K562 (cell line): Measurements from ENCODE around the gene RNF207. TPM values are rescaled to one million over a fixed set of nuclear protein-coding genes. Genes with fewer than 3 reads are reported as not detected.

Experiments used
- CREBBP ChIP-seq: IDR thresholded peaks from one replicate; pipeline ENCODE4 v1.6.1; 2012; ENCODE audit warnings: low read depth, mild to moderate bottlenecking, control low read depth, inconsistent platforms, low read length
- ELK1 ChIP-seq: sonication (generic); formaldehyde crosslinking; IDR thresholded peaks from 2 replicates; pipeline ENCODE4 v1.8.1; 2022; ENCODE audit warnings: missing genetic modification reagents
- ESRRB ChIP-seq: fragments of 250-450 bp; sonication (Bioruptor Pico); IDR thresholded peaks from 2 replicates; pipeline ENCODE4 v1.5.0; 2020; ENCODE audit warnings: mild to moderate bottlenecking, moderate library complexity, borderline replicate concordance
- FOS ChIP-seq: IDR thresholded peaks from 3 replicates; pipeline ENCODE4 v1.6.1; 2011; ENCODE audit not compliant: insufficient read length; ENCODE audit errors: extremely low read depth
- KAT8 ChIP-seq: fragments of 450-650 bp; IDR thresholded peaks from 2 replicates; pipeline ENCODE4 v1.6.1; 2016; ENCODE audit warnings: low read depth, mild to moderate bottlenecking
- MCM3 ChIP-seq: fragments of 450-650 bp; IDR thresholded peaks from 2 replicates; pipeline ENCODE4 v1.6.1; 2016
- MITF ChIP-seq: IDR thresholded peaks from 2 replicates; pipeline ENCODE4 v1.6.1; 2014; ENCODE audit warnings: antibody characterized with exemption
- NFE2L1 ChIP-seq: fragments of 450-650 bp; IDR thresholded peaks from 2 replicates; pipeline ENCODE4 v1.6.1; 2016; ENCODE audit warnings: missing genetic modification characterization, low read depth, mild to moderate bottlenecking, missing compliant biosample characterization, moderate library complexity, borderline replicate concordance
- POLR2AphosphoS2 ChIP-seq: IDR thresholded peaks from 2 replicates; pipeline ENCODE4 v1.6.1; 2012; ENCODE audit warnings: low read length, improper control_type of control experiment
- RNF2 ChIP-seq: sonication (generic); IDR thresholded peaks from 2 replicates; pipeline ENCODE4 v1.6.1; 2016
- SRSF1 ChIP-seq: fragments of 200-400 bp; formaldehyde crosslinking; IDR thresholded peaks from 2 replicates; pipeline ENCODE4 v1.6.1; 2017; ENCODE audit warnings: mild to moderate bottlenecking, low read depth, low read length, moderate library complexity
- ZBED1 ChIP-seq: IDR thresholded peaks from 2 replicates; pipeline ENCODE4 v1.6.1; 2014
- ZNF184 ChIP-seq: sonication (generic); formaldehyde crosslinking; IDR thresholded peaks from 2 replicates; pipeline ENCODE4 v1.5.0; 2020; ENCODE audit warnings: missing genetic modification reagents
- ZNF431 ChIP-seq: sonication (generic); formaldehyde crosslinking; IDR thresholded peaks from 2 replicates; pipeline ENCODE4 v1.8.0; 2022; ENCODE audit warnings: mild to moderate bottlenecking, missing genetic modification reagents
- ZNF668 ChIP-seq: fragments of 250-450 bp; sonication (Bioruptor Pico); IDR thresholded peaks from 2 replicates; pipeline ENCODE4 v1.8.0; 2022; ENCODE audit warnings: mild to moderate bottlenecking, inconsistent platforms
- polyA plus RNA-seq, 8 experiments: library from polyadenylated mRNA; depleted of rRNA in 4 of 8; stranded (reverse) in 5 of 8; unstranded in 3 of 8; fragments of >200 nt; fragmentation: Nextera tagmentation in 2 of 8; fragmentation: Illumina TruSeq in 1 of 8; extraction: Ambion mirVana in 2 of 8; extraction: Trizol in 1 of 8; gene quantifications; 2 replicates each; pipeline versions ENCODE4 v1.2.1 to v1.2.3, GENCODE V29; 2011 to 2014; ENCODE audit warnings: inconsistent platforms in 1 of 8, missing spikeins in 1 of 8
- total RNA-seq, 7 experiments: library from RNA; depleted of rRNA in 6 of 7; stranded (reverse); fragments of >200 nt in 6 of 7; fragmentation: Illumina TruSeq in 2 of 7; extraction: Trizol in 2 of 7; gene quantifications; 2 replicates each; pipeline versions ENCODE4 v1.2.1 to v1.2.3, GENCODE V29; 2011 to 2021; ENCODE audit warnings: low replicate concordance in 1 of 7
- TF ChIP-seq, protein P1 (sequence below): fragments of 250-450 bp; sonication (Bioruptor Pico); IDR thresholded peaks from 2 replicates; pipeline ENCODE4 v1.5.0; 2021; ENCODE audit warnings: mild to moderate bottlenecking, borderline replicate concordance
- TF ChIP-seq, protein P2 (sequence below): fragments of 250-450 bp; sonication (Bioruptor Pico); IDR thresholded peaks from 2 replicates; pipeline ENCODE4 v1.5.0; 2021
- TF ChIP-seq, protein P3 (sequence below): fragments of 450-650 bp; IDR thresholded peaks from 2 replicates; pipeline ENCODE4 v1.6.1; 2016; ENCODE audit warnings: missing biosample characterization, missing genetic modification characterization
- TF ChIP-seq, protein P4 (sequence below): fragments of 450-650 bp; IDR thresholded peaks from one replicate; pipeline ENCODE4 v1.6.1; 2018; ENCODE audit warnings: mild to moderate bottlenecking, moderate library complexity; ENCODE audit not compliant: partially characterized antibody

Gene RNF207
- total and polyA plus RNA-seq, 9 of the 15 experiments (the other 6 are each of a cell fraction or from before 2014, with no cell fraction given): 2.7 to 30.6 (median 12.9) TPM

DNA sequence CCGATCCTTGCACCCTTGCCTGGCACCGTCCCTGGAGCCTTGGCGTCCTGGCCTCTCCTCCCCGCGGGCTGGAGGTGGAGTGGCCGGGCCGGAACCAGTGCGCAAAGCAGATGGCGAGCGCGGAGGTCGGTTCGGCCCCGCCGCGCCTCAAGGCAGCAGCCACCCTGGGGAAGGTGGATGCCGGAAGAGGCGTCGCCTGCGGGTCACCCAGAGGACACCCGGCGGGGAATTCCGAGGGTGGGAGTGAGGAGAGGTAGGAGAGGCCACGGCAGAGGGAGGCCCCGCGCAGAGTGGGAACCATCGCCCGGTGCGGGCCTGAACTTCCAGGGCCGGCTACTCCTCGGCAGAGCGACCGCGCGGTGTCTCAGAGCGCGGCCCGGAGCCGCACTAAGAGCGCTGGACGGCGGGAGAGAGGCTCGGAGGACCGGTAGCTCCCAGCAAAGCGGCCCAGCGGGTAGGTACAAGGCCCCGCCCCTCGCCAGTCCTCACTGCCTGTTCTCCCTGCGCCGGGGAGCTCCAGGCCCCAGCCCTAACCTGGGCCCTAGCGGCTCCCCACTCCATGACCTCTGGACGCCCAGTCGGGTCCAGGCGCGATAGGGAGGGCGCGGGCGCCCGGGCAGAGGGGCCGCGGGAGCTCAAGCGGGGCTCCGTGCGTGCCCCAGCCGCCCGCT is at the start of gene RNF207 (continued):
- TF ChIP-seq ZNF431 (CRISPR knock-in tag) (no peak), ZBED1 (no peak), ESRRB (CRISPR knock-in tag) (no peak), MITF (no peak), MCM3 (no peak), RNF2 (peak; percentile 18; the same call in 1 of the 2 replicates), KAT8 (no peak), ZNF184 (CRISPR knock-in tag) (no peak), ELK1 (CRISPR knock-in tag) (no peak), FOS (no peak), POLR2AphosphoS2 (no peak), CREBBP (no peak), ZNF668 (CRISPR knock-in tag) (no peak), SRSF1 (no peak), NFE2L1 (tag) (no peak)
- TF ChIP-seq, protein P1, sequence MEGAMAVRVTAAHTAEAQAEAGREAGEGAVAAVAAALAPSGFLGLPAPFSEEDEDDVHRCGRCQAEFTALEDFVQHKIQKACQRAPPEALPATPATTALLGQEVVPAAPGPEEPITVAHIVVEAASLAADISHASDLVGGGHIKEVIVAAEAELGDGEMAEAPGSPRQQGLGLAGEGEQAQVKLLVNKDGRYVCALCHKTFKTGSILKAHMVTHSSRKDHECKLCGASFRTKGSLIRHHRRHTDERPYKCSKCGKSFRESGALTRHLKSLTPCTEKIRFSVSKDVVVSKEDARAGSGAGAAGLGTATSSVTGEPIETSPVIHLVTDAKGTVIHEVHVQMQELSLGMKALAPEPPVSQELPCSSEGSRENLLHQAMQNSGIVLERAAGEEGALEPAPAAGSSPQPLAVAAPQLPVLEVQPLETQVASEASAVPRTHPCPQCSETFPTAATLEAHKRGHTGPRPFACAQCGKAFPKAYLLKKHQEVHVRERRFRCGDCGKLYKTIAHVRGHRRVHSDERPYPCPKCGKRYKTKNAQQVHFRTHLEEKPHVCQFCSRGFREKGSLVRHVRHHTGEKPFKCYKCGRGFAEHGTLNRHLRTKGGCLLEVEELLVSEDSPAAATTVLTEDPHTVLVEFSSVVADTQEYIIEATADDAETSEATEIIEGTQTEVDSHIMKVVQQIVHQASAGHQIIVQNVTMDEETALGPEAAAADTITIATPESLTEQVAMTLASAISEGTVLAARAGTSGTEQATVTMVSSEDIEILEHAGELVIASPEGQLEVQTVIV (CRISPR knock-in tag): no peak
- TF ChIP-seq, protein P2, sequence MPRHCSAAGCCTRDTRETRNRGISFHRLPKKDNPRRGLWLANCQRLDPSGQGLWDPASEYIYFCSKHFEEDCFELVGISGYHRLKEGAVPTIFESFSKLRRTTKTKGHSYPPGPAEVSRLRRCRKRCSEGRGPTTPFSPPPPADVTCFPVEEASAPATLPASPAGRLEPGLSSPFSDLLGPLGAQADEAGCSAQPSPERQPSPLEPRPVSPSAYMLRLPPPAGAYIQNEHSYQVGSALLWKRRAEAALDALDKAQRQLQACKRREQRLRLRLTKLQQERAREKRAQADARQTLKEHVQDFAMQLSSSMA (CRISPR knock-in tag): no peak
- TF ChIP-seq, protein P3, sequence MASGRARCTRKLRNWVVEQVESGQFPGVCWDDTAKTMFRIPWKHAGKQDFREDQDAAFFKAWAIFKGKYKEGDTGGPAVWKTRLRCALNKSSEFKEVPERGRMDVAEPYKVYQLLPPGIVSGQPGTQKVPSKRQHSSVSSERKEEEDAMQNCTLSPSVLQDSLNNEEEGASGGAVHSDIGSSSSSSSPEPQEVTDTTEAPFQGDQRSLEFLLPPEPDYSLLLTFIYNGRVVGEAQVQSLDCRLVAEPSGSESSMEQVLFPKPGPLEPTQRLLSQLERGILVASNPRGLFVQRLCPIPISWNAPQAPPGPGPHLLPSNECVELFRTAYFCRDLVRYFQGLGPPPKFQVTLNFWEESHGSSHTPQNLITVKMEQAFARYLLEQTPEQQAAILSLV (tag): no peak
- TF ChIP-seq, protein P4, sequence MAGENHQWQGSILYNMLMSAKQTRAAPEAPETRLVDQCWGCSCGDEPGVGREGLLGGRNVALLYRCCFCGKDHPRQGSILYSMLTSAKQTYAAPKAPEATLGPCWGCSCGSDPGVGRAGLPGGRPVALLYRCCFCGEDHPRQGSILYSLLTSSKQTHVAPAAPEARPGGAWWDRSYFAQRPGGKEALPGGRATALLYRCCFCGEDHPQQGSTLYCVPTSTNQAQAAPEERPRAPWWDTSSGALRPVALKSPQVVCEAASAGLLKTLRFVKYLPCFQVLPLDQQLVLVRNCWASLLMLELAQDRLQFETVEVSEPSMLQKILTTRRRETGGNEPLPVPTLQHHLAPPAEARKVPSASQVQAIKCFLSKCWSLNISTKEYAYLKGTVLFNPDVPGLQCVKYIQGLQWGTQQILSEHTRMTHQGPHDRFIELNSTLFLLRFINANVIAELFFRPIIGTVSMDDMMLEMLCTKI: no peak
